HG03045 (cell line): Measurements from ENCODE around the gene SMIM5.

Experiments used
- ATAC-seq: cut with Tn5 transposase; IDR thresholded peaks from one replicate; pipeline ENCODE4 v1.9.1; 2021; ENCODE audit warnings: mild to moderate bottlenecking, moderate library complexity; ENCODE audit not compliant: unreplicated experiment

SMIM5 gene

DNA sequence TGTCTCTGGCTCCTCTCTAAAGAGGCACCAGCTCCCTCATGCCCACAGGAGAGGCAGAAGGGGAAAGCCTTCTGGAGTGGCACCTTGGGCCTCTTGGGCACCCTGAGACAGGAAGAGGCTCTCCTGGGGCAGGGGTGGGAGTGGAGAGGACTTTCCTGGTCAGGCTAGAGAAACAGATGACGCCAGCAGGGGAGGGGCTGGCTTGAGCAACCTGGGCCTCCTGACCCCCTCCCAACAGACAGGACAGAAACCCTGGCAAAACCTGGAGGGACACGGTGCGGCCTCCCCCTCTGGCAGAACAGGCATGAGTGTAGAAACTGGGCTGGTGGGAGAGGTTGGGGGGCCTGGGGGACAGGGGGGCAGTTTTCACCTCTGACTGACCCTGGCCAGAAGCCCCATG lies 6.1 kb downstream of the SMIM5 start:
- ATAC-seq: no peak

DNA sequence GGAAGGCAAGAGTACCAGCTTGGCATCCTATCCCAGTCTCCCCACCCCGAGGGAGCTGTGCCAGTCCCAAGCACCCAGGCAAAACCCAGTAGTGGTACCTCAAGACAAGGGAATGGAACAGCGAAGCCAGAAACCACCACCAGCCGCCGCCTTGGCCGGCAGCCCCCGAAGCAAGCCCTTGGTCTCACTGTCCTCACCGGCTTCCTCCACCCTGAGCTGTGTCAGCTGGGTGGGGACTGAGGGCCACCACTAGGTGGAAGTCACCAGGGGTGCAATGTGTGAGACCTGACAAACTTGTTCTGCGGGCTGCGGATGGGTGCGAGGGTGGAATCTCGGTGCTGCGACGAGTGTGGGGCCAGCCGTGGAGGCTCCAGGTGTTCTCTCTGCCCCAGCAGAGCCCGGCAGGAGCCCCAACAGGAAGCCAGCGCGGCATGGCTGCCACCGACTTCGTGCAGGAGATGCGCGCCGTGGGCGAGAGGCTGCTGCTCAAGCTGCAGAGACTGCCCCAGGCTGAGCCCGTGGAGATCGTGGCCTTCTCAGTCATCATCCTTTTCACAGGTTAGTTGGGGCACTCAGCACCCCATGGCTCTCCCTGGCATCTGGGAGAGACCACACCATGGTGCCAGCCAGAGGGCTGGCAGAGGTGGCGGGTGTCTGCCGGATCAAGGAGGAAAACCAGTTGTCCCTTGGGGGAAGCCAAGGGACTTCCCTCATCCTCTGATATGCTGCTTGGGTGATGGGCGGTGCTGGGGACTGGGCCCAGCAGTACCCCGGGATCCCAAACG lies 6.7 kb downstream of the SMIM5 start:
- no peak for ATAC-seq

DNA sequence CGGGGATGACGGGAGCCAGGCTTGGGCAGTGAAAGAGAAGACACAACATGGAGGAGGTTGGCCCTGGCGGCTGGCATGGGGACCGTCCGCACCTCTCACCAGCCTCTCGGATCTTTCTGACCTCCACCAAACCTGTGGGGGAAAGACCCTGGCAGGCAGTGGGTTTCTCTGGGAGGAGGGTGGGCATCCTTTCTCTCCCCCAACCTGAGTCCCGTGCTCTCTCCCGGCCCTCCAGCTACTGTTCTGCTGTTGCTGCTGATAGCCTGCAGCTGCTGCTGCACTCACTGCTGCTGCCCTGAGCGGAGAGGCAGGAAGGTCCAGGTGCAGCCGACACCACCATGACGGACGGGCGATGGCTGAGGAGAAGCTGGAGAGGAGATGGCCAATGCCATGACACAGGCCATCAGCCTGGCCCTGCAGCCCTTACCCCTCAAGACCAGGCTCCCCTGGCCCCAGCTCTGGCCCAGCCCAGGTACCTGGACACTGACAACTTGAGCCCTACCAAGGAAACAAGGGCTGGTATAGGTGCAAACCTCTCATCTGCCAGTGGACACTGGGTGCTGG lies 7.4 kb downstream of the SMIM5 start:
- ATAC-seq: no peak

DNA sequence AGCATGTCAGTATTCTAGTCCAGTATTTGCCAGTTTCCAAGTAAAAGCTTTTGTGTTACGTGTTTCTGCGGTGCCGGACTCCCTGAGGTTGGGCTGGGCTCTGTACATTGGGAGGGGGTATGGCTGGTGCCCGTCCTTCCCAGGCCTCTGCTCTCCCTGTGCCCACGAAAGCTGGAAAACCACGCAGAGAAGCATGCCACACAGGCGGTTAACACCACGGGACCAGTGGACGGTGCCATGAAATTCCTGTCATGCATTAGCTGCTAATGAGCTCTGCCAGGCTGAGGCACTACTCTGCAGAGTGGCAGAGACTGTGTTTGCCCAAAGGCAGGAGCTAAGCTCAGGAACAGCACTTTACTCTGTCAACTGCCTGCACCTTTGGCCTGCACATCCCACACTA lies 8.1 kb downstream of the SMIM5 start:
- no peak for ATAC-seq

DNA sequence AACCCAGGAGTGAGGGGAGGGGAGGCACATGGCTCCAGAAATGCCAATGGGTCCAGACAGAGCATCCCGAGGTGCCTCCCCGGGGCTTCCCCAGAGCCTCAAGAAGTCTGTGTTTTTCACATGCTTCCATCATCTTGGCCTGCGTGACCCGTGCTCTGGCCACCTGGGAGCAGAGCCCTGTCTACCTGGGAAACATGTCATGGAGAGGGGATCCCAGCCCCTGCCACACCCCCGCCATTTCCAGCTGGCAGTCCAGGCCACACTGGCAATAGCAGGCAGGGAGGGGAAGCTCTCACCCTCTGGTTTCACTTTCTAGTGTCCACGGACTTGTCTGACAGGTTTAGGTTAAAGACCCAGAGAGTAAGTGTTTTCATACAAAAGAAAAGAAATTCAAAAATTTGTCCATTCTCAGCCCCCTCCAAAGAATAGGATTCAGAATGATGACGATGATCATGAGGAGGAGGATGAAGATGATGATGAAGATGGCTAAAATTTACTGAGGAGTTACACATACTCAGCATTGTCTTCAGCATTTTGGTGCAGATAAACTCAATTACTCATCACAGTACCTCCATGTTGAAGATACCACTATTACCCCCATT lies 9.0 kb downstream of the SMIM5 start:
- ATAC-seq: no peak

DNA sequence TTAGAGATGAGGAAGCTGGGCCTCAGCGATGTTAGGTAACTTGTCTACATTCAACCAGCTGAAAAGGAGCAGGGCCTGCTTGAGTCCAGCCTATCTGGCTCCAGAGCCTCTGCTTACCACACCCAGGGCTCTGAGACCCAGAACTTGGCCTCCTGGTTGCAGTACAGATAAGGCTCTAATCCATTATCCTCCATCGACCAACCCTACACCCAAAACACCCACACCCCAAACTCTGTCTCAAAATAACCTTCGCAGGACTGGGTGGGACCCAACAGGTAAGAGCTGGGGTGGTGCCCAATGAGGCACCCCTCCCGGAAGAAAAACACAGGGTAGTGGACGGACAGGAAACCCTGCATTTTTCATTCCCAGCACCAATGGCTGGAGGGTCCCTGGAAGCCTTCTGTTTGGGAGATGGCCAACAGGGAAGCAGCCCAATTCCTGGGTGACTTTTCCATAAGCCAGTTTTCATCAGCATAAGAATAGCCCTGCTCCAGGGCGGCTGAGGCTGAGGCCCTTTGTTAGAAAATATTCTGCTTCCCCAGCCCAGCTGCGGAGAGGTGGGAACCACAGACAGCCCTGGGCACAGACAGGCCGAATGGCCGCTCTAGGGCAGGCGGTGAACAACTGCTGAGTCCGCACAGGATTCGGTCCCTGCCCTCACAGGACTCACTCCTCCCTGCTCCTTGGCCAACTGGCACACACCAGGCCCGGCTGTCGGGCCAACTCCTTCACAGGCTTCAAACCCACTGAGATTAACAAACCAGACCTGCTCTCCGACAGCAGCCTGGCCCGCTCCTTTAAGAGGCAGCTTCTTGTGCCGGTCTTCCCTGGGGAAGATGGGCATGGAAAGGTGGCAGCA lies 9.8 kb downstream of the SMIM5 start:
- no peak for ATAC-seq

DNA sequence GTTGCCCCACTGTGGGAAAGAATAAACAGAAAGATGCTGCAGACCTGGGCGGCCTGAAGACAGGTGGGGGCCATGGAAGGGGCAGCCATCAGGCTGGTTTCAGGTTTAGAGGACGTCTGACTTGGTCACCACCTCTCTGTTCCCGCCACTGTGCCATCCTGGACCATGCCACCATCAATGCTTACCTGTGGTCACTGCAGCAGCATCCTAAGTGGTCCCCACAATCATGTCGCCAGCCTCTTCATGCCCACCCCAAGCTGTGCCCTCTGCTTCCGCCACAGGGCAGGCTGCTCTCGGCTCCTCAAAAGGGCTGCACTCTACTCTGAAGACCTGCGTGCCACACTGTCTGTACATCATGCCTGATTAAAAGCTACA lies 10.4 kb downstream of the SMIM5 start:
- ATAC-seq: no peak

DNA sequence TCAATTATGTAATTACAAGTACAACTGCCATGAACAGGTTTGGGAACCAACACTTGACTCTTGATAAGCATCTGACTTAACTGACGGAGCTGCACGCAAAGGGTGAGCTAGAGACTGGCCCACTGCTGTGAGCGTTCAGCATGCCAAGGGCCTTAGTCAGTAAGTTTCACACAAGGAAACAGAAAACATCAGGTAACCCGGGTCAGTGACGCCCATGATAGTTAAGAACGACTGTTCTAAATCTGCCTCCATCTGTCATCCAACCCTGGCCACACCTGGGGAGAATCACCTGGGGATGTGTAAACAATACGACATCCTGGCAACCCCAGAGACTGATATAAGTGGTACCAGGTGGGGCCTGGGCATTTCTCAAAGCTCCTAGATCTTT lies 12.3 kb downstream of the SMIM5 start:
- no peak for ATAC-seq

DNA sequence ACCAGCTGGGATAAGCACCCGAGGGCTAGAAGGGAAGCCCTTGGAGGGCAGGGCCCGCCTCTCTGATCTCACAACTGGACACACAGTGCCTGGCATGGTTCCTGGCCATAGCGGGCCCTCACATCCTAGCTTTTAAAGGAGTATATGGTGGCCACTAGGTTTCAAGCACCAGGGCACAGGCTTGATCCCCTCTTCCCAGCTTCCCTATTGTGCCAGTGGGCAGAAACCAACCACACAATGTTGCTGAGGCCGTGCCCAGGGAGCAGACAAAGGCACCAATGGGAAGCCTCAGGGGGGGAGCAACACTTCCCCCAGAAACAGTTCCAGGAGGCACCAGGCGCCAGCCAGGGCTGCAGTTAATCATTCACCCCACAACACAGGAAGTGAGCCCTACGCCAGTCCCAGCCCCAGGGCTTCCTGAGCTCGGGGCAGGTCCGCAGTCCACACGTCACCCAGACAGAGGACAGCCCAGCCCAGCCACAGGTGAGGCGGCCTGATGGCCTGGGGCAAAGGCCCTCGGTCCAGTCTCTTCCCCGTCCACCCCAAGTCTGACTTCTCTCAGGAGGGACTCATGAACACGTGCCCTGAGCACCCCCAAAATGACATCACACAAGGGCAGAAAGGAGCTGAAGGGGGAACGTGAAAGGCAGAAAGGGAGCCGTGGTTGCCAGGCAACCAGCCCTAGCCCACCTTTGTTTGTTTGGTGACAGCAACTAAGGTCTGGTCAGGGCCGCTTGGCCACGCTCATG lies 12.8 kb downstream of the SMIM5 start:
- peak; percentile 72 for ATAC-seq

DNA sequence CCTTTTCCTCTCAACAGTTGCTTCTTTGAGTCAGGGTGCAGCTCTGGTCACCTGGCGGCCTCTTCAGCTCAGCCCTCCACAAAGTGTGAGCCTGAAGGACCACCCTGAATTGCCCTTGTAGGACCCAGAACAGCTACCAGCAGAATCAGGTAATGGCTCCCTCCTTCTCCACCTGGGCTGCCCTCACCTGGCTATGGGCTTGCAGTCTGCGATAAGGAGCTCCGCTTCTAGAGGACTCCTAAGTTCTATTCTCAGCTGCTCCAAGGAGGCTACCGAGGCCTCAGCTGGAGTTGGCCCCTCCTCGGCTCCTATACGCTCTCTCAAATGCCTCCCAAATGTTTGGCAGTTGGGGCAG lies 13.4 kb downstream of the SMIM5 start:
- ATAC-seq: no peak

DNA sequence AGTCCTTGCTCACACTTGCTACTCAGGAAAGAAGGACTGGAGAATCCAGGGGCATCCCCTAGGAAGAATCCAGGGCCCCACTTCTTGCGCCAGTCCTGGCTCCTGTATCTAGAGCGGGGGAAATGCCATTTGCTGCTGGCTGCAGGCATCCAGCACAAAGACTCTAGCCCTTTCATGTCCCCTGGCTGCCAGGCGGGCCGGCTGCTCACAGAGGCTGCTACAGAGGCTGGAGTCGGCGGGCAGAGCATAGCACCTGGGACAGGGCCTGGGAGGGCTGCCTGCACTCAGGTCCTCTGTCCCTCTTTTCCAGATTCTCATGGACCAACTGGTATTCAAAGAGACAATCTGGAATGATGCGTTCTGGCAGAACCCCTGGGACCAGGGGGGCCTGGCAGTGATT lies 13.8 kb downstream of the SMIM5 start:
- no peak for ATAC-seq

DNA sequence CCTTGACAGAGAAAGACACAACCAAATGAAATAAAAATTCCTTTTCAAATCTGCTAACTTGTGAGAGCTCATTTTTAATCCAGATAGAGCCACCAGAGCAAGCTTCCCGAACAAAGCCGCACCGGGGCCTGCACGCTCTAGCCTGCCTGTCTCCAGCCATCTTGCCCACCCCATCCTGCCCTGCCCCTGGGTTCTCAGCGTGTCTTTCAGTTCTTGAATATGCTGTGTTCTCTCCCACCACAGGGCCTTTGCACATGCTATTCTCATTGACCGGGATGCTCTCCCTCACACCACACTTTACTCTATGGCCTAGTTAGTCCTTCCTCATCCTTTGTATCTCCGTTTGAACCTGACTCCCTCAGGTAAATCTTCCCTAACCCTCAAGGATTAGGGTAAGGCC lies 14.7 kb downstream of the SMIM5 start:
- no peak for ATAC-seq

DNA sequence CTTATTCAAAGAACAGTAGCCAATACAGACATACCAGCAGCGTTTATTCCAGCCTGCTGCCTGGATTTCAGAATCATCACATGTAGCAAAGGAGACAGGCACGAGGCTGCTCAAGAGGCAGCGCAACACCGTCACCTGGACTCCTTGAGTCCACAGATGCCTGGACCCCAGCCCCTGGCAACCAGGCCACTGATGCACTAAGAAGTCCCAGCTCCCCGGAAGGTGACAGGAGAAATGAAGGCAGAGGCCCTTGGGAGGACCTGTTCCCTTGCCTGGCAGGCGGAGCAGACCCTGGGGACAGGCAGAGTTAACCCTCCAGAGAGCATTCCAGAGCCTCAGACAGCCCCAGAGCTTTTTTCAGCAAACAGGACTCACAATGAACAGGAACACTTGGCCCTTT lies 16.5 kb downstream of the SMIM5 start:
- no peak for ATAC-seq

DNA sequence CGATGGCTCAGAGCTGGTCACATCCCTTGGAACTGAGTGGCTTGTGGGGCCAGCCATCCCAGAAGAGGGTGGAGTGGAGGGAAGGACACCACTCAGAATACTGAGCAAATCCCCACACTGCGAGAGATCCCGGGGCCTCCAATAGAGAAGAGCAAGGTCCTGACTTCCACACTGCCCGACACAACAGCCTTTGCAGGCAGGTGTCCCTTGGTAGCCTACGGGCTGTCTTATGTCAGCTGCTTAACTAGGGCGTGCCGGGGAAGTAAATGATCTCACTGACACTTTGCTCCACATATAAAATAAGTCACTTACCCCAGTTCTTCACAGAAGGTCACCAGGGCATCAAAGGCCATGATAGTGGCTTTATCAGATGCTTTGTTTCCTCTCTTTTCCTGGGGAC lies 17.6 kb downstream of the SMIM5 start:
- no peak for ATAC-seq

DNA sequence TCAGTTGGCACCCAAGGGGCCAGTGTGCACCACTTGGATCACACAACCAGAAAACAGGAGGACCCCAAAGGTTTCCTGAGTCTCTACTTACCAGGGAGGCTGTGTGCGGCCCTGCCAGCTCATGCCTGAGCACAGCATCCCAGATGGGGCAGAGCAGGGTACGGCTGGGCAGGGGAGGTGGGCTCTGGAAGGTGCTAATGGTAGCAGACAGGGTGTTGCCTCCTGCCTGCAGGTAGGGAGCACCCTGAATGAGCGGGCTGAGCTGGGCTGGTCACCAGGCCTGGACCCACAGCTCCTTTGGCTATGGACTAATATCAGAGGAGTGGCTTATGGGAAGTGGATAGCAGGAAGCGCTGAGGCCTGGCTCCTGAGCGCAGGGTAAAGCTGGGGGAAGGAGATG lies 19.1 kb downstream of the SMIM5 start:
- no peak for ATAC-seq

DNA sequence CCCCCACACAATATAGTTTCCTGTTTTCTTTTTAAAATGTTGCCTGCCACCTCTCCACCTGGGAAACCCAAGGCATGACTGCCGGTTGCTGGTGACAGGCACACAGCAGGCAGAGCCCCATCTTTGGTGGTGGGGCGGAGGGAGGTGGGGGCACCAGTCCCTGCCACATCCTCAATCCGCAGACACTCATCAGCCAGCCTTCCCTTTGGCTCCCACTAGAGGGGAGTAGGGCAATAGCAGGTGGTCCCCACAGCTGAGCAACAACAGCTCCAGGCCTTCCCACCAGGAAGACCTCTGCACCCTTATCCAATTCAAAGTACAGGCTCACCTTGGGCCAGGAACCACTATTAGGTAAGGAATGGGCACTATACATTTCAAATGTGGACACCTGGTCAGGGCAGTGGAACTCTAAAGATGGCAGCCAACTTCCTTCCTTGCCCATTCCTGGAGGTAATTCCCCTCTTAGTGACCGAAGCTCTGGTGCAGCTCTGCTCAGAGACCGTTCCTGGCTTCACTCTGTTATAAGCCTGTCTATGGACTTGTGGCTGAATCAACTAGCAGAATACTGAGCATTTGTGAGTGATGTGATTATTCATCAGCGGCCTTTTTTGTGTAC lies 19.8 kb downstream of the SMIM5 start:
- no peak for ATAC-seq

DNA sequence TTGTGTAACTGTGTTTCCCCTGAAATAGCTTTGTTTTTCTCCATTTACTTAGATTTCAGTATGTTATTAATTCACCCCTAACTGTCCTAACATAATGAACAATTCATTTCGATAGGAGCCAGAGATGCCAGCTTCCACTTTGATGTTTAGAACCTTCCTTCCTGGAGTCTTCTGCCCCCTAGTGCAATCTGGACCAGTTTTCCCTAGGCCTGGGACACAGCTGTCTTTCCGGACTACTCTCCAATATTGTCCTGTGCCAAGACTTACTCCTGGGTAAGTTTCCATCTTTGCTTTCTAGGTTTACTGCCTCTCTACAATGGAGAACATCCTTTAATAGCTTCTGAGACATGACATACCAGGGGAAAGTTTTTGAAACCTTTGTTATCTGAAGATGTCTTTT lies 20.9 kb downstream of the SMIM5 start:
- ATAC-seq: no peak

DNA sequence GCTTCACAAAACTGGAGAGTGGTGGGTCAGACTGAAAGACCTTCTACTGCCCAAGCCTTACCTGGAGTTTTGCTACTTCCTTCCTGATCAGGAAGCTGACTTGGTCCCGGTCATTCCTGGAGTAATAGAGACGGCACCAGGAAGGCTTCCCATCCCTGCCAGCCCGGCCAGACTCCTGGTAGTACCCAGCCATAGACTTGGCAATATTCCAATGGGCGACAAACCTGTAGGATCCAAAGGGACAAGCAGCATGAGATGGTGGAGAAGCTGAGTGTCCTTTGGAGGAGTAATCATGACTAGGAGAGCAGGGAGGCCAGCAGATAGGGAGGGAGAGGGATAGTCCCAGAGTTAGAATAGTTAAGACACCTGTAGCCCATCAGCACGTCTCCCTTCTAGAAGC lies 25.0 kb downstream of the SMIM5 start:
- no peak for ATAC-seq

DNA sequence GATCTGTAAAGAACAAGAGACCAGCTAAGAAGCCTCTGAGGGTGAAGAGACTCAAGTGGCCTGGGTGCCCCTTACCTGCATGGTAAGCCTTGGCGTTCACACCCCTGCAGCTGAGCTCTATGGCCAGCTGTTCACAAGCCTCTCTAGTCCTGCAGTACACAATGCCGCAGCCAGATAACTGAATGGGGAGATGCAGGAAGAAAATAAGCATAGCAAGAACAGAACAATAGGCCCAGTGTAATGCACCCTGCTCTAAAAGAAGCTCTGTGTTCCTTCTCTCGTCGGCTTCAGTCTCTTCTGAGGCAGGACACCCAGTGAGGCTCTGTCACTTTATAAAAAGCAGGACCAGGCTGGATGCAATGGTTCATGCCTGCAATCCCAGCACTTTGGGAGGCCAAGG lies 28.3 kb downstream of the SMIM5 start:
- ATAC-seq: no peak

DNA sequence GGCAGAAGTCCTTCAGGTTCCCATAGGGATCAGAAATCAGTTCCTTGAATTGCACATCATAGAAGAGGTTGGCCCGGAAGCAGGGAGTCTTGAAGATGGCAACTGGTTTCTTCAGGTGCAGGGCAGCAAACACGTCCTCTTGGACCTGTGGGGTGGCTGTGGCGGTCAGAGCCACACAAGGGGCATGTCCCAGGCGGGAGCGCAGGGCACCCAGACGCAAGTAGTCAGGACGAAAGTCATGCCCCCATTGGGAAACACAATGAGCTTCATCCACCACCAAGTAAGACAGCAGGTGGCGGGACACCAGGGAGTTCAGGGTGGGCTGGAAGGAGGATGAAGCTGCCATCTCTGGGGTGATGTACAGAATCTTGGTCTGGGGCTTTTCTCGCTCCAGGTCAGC lies 29.3 kb downstream of the SMIM5 start:
- no peak for ATAC-seq

DNA sequence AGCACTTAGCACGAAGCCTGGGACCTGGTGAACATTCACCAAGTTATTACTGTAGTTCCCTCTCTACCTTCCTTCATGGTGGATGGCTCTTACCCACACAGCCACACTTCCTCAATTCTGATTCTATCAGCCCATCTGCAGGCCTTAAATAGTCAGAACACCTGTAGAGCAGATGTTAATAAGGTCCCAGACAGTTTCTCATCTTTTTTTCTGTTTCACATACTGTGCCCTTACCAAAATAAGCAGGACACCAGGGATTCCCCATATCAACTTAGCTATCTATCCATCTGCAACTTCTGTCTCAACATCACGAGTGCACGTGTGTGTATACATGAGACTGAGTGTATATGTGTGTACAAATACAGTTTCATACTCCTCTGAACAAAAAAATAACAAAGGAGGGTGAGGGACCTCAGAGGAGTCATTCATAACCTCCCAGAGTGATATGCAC lies 30.9 kb downstream of the SMIM5 start:
- ATAC-seq: peak; percentile 52
